K562 (cell line): Measurements from ENCODE around the gene HOOK1.

ENCODE experiments used
- NBN ChIP-seq: fragments of 450-650 bp; IDR thresholded peaks from 2 replicates; pipeline ENCODE4 v1.6.1; 2016; ENCODE audit warnings: low read depth, mild to moderate bottlenecking
- TF ChIP-seq, protein P1 (sequence below): sonication (generic); formaldehyde crosslinking; IDR thresholded peaks from 2 replicates; pipeline ENCODE4 v1.8.1; 2023; ENCODE audit warnings: mild to moderate bottlenecking, missing genetic modification reagents
- TF ChIP-seq, protein P2 (sequence below): fragments of 250-450 bp; sonication (Bioruptor Pico); IDR thresholded peaks from 2 replicates; pipeline ENCODE4 v1.8.0; 2021; ENCODE audit warnings: borderline replicate concordance, mild to moderate bottlenecking, moderate library complexity; ENCODE audit not compliant: poor library complexity, severe bottlenecking
- TF ChIP-seq, protein P3 (sequence below), 3 experiments: IDR thresholded peaks in 2 of 3; conservative IDR thresholded peaks in 1 of 3; 2 replicates each; pipeline ENCODE4 v1.5.1; 2011 to 2012; ENCODE audit warnings: low read length in 3 of 3, mild to moderate bottlenecking in 3 of 3, control low read depth in 2 of 3, improper control_type of control experiment in 1 of 3, inconsistent platforms in 1 of 3, low read depth in 1 of 3, mixed read lengths in 1 of 3, moderate library complexity in 1 of 3; ENCODE audit not compliant: insufficient read depth in 2 of 3
- TF ChIP-seq, protein P4 (sequence below): sonication (generic); formaldehyde crosslinking; IDR thresholded peaks from 2 replicates; pipeline ENCODE4 v1.8.0; 2022; ENCODE audit warnings: missing genetic modification reagents, mild to moderate bottlenecking, borderline replicate concordance

DNA sequence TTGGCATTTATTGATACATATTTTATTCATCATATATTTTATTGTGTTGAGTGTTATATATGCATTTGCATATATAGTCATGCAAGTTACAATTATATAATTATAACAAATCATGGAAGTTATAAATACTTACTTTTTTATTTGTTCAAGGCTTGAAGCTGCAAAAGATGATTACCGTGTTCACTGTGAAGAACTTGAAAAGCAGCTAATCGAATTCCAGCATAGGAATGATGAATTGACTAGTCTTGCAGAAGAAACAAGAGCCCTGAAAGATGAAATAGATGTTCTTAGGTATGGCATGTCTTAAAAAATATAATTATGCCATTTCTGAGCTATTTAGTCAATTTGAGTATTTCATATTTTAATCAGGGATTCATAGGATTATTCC is 32.1 kb downstream of the HOOK1 start:
- TF ChIP-seq, protein P1, sequence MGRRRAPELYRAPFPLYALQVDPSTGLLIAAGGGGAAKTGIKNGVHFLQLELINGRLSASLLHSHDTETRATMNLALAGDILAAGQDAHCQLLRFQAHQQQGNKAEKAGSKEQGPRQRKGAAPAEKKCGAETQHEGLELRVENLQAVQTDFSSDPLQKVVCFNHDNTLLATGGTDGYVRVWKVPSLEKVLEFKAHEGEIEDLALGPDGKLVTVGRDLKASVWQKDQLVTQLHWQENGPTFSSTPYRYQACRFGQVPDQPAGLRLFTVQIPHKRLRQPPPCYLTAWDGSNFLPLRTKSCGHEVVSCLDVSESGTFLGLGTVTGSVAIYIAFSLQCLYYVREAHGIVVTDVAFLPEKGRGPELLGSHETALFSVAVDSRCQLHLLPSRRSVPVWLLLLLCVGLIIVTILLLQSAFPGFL (CRISPR knock-in tag): no peak
- TF ChIP-seq, protein P2, sequence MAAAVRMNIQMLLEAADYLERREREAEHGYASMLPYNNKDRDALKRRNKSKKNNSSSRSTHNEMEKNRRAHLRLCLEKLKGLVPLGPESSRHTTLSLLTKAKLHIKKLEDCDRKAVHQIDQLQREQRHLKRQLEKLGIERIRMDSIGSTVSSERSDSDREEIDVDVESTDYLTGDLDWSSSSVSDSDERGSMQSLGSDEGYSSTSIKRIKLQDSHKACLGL: no peak
- TF ChIP-seq NBN: no peak
- TF ChIP-seq, protein P3, sequence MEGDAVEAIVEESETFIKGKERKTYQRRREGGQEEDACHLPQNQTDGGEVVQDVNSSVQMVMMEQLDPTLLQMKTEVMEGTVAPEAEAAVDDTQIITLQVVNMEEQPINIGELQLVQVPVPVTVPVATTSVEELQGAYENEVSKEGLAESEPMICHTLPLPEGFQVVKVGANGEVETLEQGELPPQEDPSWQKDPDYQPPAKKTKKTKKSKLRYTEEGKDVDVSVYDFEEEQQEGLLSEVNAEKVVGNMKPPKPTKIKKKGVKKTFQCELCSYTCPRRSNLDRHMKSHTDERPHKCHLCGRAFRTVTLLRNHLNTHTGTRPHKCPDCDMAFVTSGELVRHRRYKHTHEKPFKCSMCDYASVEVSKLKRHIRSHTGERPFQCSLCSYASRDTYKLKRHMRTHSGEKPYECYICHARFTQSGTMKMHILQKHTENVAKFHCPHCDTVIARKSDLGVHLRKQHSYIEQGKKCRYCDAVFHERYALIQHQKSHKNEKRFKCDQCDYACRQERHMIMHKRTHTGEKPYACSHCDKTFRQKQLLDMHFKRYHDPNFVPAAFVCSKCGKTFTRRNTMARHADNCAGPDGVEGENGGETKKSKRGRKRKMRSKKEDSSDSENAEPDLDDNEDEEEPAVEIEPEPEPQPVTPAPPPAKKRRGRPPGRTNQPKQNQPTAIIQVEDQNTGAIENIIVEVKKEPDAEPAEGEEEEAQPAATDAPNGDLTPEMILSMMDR (IDR thresholded peaks at IDR 0.05 in 2 of 3, conservative IDR thresholded peaks at IDR 0.05 in 1 of 3; ENCODE audit: insufficient read depth in 2 of 3, low read depth in 1 of 3, low read length in 3 of 3): no peak
- TF ChIP-seq, protein P4, sequence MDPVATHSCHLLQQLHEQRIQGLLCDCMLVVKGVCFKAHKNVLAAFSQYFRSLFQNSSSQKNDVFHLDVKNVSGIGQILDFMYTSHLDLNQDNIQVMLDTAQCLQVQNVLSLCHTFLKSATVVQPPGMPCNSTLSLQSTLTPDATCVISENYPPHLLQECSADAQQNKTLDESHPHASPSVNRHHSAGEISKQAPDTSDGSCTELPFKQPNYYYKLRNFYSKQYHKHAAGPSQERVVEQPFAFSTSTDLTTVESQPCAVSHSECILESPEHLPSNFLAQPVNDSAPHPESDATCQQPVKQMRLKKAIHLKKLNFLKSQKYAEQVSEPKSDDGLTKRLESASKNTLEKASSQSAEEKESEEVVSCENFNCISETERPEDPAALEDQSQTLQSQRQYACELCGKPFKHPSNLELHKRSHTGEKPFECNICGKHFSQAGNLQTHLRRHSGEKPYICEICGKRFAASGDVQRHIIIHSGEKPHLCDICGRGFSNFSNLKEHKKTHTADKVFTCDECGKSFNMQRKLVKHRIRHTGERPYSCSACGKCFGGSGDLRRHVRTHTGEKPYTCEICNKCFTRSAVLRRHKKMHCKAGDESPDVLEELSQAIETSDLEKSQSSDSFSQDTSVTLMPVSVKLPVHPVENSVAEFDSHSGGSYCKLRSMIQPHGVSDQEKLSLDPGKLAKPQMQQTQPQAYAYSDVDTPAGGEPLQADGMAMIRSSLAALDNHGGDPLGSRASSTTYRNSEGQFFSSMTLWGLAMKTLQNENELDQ (CRISPR knock-in tag): no peak
